Measurements from ENCODE around the gene SCN3B. TPM values are rescaled to one million over a fixed set of nuclear protein-coding genes. Genes with fewer than 3 reads are reported as not detected.

SCN3B gene
- total RNA-seq, 1 experiment from 2014 or later = not detected

GRCh38 chr11:123601136-123601535 lies 53.3 kb downstream of the SCN3B start:
- Histone ChIP-seq H3K4me2 (no peak overlapping the region), H4K20me1 (ENCODE audit: insufficient read depth) (no peaks in the 10 kb centered on the region), H3K36me3 (ENCODE audit: low read depth) (no peaks in the 10 kb centered on the region), H3K79me2 (ENCODE audit: low read depth) (no peaks in the 10 kb centered on the region), H3K27me3 (ENCODE audit: insufficient read depth, low read depth) (no peaks in the 10 kb centered on the region), H3K9me2 (ENCODE audit: insufficient read depth) (no peaks in the 10 kb centered on the region), H3K4me3 (no peak overlapping the region), H3K27ac (no peak overlapping the region), H2AFZ (no peak overlapping the region), H3K4me1 (replicated peaks; ENCODE audit: insufficient read depth) (no peaks in the 10 kb centered on the region), H3K9me3 (ENCODE audit: insufficient read depth, low read depth) (no peaks in the 10 kb centered on the region), H3F3A (ENCODE audit: insufficient read depth, low read depth) (no peaks in the 10 kb centered on the region)
- intact Hi-C loops (cut with micrococcal nuclease; ENCODE audit: unreplicated experiment) = no loop called here
- CTCF ChIA-PET = no interaction called here
- TF ChIP-seq, protein P1, sequence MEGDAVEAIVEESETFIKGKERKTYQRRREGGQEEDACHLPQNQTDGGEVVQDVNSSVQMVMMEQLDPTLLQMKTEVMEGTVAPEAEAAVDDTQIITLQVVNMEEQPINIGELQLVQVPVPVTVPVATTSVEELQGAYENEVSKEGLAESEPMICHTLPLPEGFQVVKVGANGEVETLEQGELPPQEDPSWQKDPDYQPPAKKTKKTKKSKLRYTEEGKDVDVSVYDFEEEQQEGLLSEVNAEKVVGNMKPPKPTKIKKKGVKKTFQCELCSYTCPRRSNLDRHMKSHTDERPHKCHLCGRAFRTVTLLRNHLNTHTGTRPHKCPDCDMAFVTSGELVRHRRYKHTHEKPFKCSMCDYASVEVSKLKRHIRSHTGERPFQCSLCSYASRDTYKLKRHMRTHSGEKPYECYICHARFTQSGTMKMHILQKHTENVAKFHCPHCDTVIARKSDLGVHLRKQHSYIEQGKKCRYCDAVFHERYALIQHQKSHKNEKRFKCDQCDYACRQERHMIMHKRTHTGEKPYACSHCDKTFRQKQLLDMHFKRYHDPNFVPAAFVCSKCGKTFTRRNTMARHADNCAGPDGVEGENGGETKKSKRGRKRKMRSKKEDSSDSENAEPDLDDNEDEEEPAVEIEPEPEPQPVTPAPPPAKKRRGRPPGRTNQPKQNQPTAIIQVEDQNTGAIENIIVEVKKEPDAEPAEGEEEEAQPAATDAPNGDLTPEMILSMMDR (conservative IDR thresholded peaks at IDR 0.05) = no peak
- TF ChIP-seq EZH2 (IDR thresholded peaks at IDR 0.05; ENCODE audit: low read depth) = no peak
- BruUV-seq (replicated peaks) = no TSS peak
- POLR2A ChIA-PET (ENCODE audit: unreplicated experiment) = interaction anchor here (0.6 kb wide), 1 partner anchor 11 kb away, joined by 5 read pairs; no protein-coding TSS in a partner anchor
- no peak for DNase-seq

GRCh38 chr11:123597859-123598258 lies 56.6 kb downstream of the SCN3B start:
- H3K9me2 ChIP-seq (ENCODE audit: insufficient read depth) = no peaks in the 10 kb centered on the region
- no peak overlapping the region for H3K27ac ChIP-seq
- CTCF ChIA-PET = no interaction called here
- TF ChIP-seq EZH2 (IDR thresholded peaks at IDR 0.05; ENCODE audit: low read depth) = no peak
- TF ChIP-seq, protein P1 (conservative IDR thresholded peaks at IDR 0.05) = no peak
- POLR2A ChIA-PET (ENCODE audit: unreplicated experiment) = no interaction called here
- H2AFZ ChIP-seq = no peak overlapping the region
- H4K20me1 ChIP-seq (ENCODE audit: insufficient read depth) = no peaks in the 10 kb centered on the region
- H3K4me1 ChIP-seq (replicated peaks; ENCODE audit: insufficient read depth) = no peaks in the 10 kb centered on the region
- intact Hi-C loops (cut with micrococcal nuclease; ENCODE audit: unreplicated experiment) = no loop called here
- no peaks in the 10 kb centered on the region for H3K27me3 ChIP-seq (ENCODE audit: insufficient read depth, low read depth)
- H3K4me3 ChIP-seq = no peak overlapping the region
- no peaks in the 10 kb centered on the region for H3F3A ChIP-seq (ENCODE audit: insufficient read depth, low read depth)
- no peaks in the 10 kb centered on the region for H3K36me3 ChIP-seq (ENCODE audit: low read depth)
- H3K9me3 ChIP-seq (ENCODE audit: insufficient read depth, low read depth) = no peaks in the 10 kb centered on the region
- H3K4me2 ChIP-seq = no peak overlapping the region
- no TSS peak for BruUV-seq (replicated peaks)
- no peaks in the 10 kb centered on the region for H3K79me2 ChIP-seq (ENCODE audit: low read depth)
- DNase-seq = no peak

GRCh38 chr11:123594921-123595320 lies 59.5 kb downstream of the SCN3B start:
- Histone ChIP-seq H3K4me2 (no peak overlapping the region), H3K4me3 (no peak overlapping the region), H3K27me3 (ENCODE audit: insufficient read depth, low read depth) (no peaks in the 10 kb centered on the region), H4K20me1 (ENCODE audit: insufficient read depth) (no peaks in the 10 kb centered on the region), H3K9me3 (ENCODE audit: insufficient read depth, low read depth) (no peaks in the 10 kb centered on the region), H3K79me2 (ENCODE audit: low read depth) (no peaks in the 10 kb centered on the region), H3K9me2 (ENCODE audit: insufficient read depth) (no peaks in the 10 kb centered on the region), H3K4me1 (replicated peaks; ENCODE audit: insufficient read depth) (peaks cover 6% of the 10 kb centered on the region), H3F3A (ENCODE audit: insufficient read depth, low read depth) (peaks cover 1% of the 10 kb centered on the region; the same call in 1 of the 2 replicates), H3K27ac (no peak overlapping the region), H2AFZ (no peak overlapping the region), H3K36me3 (ENCODE audit: low read depth) (no peaks in the 10 kb centered on the region)
- intact Hi-C loops (cut with micrococcal nuclease; ENCODE audit: unreplicated experiment) = no loop called here
- ChIA-PET POLR2A (ENCODE audit: unreplicated experiment) (no interaction called here), CTCF (no interaction called here)
- no TSS peak for BruUV-seq (replicated peaks)
- TF ChIP-seq, protein P1 (conservative IDR thresholded peaks at IDR 0.05) = no peak
- TF ChIP-seq EZH2 (IDR thresholded peaks at IDR 0.05; ENCODE audit: low read depth) = no peak
- no peak for DNase-seq
